ENCODE measurements around the gene ELP5.

DNA sequence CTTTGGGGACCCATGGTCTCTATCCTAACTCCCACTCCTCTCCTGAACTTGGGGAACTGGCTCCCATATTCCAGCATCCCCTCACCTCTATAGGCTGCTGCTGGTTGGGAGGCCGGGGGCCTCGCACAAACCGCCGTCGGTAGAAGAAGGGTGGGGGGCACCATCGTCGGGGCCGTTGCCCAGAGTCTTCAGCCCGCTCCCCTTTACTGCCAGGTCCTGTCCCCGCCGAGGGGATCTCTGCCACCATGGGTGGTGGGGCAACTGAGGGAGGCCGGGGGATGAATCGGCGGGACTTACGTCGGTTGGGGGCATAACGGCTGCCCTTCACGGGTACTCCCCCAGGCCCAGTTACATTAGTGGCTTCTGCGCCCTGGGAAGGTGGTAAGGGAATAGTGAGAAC lies 38.2 kb downstream of the ELP5 start:
- TF ChIP-seq, protein P1, sequence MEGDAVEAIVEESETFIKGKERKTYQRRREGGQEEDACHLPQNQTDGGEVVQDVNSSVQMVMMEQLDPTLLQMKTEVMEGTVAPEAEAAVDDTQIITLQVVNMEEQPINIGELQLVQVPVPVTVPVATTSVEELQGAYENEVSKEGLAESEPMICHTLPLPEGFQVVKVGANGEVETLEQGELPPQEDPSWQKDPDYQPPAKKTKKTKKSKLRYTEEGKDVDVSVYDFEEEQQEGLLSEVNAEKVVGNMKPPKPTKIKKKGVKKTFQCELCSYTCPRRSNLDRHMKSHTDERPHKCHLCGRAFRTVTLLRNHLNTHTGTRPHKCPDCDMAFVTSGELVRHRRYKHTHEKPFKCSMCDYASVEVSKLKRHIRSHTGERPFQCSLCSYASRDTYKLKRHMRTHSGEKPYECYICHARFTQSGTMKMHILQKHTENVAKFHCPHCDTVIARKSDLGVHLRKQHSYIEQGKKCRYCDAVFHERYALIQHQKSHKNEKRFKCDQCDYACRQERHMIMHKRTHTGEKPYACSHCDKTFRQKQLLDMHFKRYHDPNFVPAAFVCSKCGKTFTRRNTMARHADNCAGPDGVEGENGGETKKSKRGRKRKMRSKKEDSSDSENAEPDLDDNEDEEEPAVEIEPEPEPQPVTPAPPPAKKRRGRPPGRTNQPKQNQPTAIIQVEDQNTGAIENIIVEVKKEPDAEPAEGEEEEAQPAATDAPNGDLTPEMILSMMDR (IDR thresholded peaks at IDR 0.05), result no peak
- no peak for TF ChIP-seq ZFX (IDR thresholded peaks at IDR 0.05; ENCODE audit: borderline replicate concordance)

Data from 22Rv1 (cell line).